Measurements from ENCODE around the gene CFAP61. TPM values are rescaled to one million over a fixed set of nuclear protein-coding genes. Genes with fewer than 3 reads are reported as not detected.
"Not testable (repeated sequence)": the region's sequence is repeated elsewhere in the genome, so short reads cannot be mapped to it uniquely, and the experiment has no call there.

The CFAP61 gene
- polyA plus RNA-seq, 3 donors from 2014 or later, result 1.3 to 3.2 TPM; not detected in 1

GRCh38 chr20:20089018-20089417 lies 36.7 kb downstream of the CFAP61 start:
- Mint-ChIP-seq H3K36me3 (no peaks in the 10 kb centered on the region), H3K27me3 (ENCODE audit: low read depth in 3 of 3) (peaks cover 0 to 3% (median 0%) of the 10 kb centered on the region in 3 donors), H3K9me3 (no peaks in the 10 kb centered on the region), H3K4me3 (no peak overlapping the region), H3K27ac (peak overlapping the region in 1 of 6 donors; percentile 31), H3K4me1 (peaks cover 2 to 7% of the 10 kb centered on the region in 2 donors)
- no peak for DNase-seq

DNA sequence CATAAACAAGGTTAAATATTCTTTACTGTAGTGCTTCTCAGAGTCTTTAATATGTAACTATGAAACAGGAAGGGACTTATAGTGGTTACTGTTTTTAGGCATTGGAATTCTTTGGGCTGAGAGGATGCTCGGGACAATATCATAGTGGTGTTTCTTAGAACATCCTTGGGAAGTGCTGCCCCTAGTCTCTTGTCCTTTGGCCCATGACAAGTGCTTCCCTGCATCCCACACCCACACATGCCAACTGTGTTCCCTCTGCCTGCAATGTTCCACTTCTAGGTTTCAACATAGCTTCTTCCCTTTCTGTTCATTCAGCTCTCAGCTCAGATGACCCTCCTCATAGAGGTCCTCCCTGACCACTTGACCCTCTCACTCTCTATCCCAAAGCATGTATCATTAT lies 37.6 kb downstream of the CFAP61 start:
- Mint-ChIP-seq H3K27ac (peak overlapping the region in 2 of 6 donors; percentile 14 to 64), H3K27me3 (ENCODE audit: low read depth in 3 of 3) (peaks cover 0 to 5% (median 0%) of the 10 kb centered on the region in 3 donors), H3K36me3 (no peaks in the 10 kb centered on the region), H3K9me3 (no peaks in the 10 kb centered on the region), H3K4me3 (no peak overlapping the region), H3K4me1 (peaks cover 0 to 4% of the 10 kb centered on the region in 2 donors)
- no peak for DNase-seq

- Mint-ChIP-seq H3K4me1 (peaks cover 0 to 4% of the 10 kb centered on the region in 2 donors), H3K4me3 (no peak overlapping the region), H3K27me3 (ENCODE audit: low read depth in 3 of 3) (peaks cover 0 to 5% (median 0%) of the 10 kb centered on the region in 3 donors), H3K9me3 (no peaks in the 10 kb centered on the region), H3K27ac (no peak overlapping the region), H3K36me3 (no peaks in the 10 kb centered on the region)
- DNase-seq, result no peak
Observed at GRCh38 chr20:20092827-20093226, 40.5 kb downstream of the CFAP61 start.

DNA sequence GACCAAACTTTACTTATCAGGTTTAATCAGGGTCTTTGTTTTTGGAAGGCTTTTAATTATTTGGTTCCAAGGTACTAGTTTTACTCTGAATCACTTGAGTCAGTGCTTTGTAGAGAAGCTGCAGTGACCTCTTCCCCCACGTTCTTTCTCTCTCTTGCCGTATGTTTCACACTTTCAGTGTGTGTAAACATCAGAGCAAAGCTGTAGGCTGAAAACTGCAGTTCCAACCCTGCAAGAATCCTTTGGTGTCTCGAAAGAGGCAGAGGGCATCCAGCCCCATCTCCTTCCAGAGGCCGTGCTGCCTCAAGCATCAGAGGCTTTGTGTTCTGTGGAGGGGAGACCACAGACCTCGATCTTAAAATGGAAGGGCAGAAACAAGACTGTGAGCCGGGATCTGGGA lies 42.1 kb downstream of the CFAP61 start:
- H3K4me3 Mint-ChIP-seq, result peak overlapping the region in 1 of 5 donors; percentile 56
- H3K27me3 Mint-ChIP-seq (ENCODE audit: low read depth in 3 of 3), result peaks cover 0 to 5% (median 0%) of the 10 kb centered on the region in 3 donors
- H3K27ac Mint-ChIP-seq, result peak overlapping the region in 5 of 6 donors; percentile 20 to 78 (median 39)
- H3K4me1 Mint-ChIP-seq, result peaks cover 0 to 4% of the 10 kb centered on the region in 2 donors
- H3K36me3 Mint-ChIP-seq, result no peaks in the 10 kb centered on the region
- peak in 1 of 3 donors; percentile 9 for DNase-seq
- H3K9me3 Mint-ChIP-seq, result no peaks in the 10 kb centered on the region

DNA sequence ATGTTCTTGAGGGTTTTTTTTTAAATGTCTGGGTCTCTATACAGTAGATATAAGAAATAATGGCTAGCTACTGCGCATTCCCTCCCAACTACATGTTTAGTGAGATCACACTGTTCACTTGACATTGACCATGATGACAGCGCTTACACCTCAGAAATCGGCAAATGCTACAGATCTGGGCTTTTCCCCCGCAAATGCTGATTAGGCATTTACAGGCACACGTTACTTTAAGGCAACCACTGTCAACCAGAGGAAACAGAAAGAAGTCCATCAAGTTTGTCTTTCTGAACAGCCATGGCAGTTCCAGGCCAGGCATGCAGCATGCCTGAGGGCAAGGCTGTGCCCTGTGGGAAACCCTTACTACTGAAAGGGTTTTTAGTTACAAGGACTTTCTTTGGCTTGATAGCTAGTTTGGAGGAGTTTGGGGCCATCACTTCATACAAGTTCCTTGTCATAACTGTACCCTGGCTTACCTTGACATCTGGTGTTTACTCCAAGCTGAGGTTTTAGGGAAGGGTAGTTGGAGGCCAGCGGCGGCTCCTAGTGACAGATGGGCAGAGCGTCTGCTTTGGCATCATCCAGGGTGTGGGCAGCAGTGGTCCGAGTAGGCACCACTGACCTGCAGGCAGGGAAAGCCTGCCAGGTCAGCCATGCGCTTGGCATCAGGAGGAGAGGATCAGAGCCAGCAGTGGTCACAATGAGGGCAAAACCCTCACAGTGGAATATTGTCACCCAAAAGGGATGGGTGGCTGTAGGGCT lies 43.0 kb downstream of the CFAP61 start:
- Mint-ChIP-seq H3K36me3 (no peaks in the 10 kb centered on the region), H3K27me3 (ENCODE audit: low read depth in 3 of 3) (peaks cover 0 to 5% (median 0%) of the 10 kb centered on the region in 3 donors), H3K27ac (peak overlapping the region in 1 of 6 donors; percentile 78)

GRCh38 chr20:20096421-20096820 lies 44.1 kb downstream of the CFAP61 start:
- no peak overlapping the region for H3K4me3 Mint-ChIP-seq
- no peak overlapping the region for H3K27ac Mint-ChIP-seq
- peaks cover 0 to 4% of the 10 kb centered on the region in 2 donors for H3K4me1 Mint-ChIP-seq
- H3K27me3 Mint-ChIP-seq (ENCODE audit: low read depth in 3 of 3), result peaks cover 0 to 5% (median 0%) of the 10 kb centered on the region in 3 donors
- no peaks in the 10 kb centered on the region for H3K9me3 Mint-ChIP-seq
- H3K36me3 Mint-ChIP-seq, result no peaks in the 10 kb centered on the region
- DNase-seq, result no peak

More for the DNA sequence above, 43.0 kb downstream of the CFAP61 start:
- Mint-ChIP-seq H3K4me1 (peaks cover 0 to 4% of the 10 kb centered on the region in 2 donors), H3K4me3 (no peak overlapping the region), H3K9me3 (no peaks in the 10 kb centered on the region)
- no peak for DNase-seq

GRCh38 chr20:20100881-20101280 lies 48.5 kb downstream of the CFAP61 start:
- H3K9me3 Mint-ChIP-seq, result no peaks in the 10 kb centered on the region
- H3K27me3 Mint-ChIP-seq (ENCODE audit: low read depth in 3 of 3), result peaks cover 0 to 1% (median 0%) of the 10 kb centered on the region in 3 donors
- no peak for DNase-seq
- no peak overlapping the region for H3K27ac Mint-ChIP-seq
- no peaks in the 10 kb centered on the region for H3K4me1 Mint-ChIP-seq
- H3K4me3 Mint-ChIP-seq, result no peak overlapping the region
- H3K36me3 Mint-ChIP-seq, result no peaks in the 10 kb centered on the region

GRCh38 chr20:20102163-20102562 lies 49.8 kb downstream of the CFAP61 start:
- H3K4me3 Mint-ChIP-seq, result no peak overlapping the region
- no peaks in the 10 kb centered on the region for H3K27me3 Mint-ChIP-seq (ENCODE audit: low read depth in 3 of 3)
- no peaks in the 10 kb centered on the region for H3K4me1 Mint-ChIP-seq
- no peaks in the 10 kb centered on the region for H3K36me3 Mint-ChIP-seq
- DNase-seq, result no peak
- H3K27ac Mint-ChIP-seq, result peak overlapping the region in 2 of 6 donors; percentile 25 to 54
- no peaks in the 10 kb centered on the region for H3K9me3 Mint-ChIP-seq

DNA sequence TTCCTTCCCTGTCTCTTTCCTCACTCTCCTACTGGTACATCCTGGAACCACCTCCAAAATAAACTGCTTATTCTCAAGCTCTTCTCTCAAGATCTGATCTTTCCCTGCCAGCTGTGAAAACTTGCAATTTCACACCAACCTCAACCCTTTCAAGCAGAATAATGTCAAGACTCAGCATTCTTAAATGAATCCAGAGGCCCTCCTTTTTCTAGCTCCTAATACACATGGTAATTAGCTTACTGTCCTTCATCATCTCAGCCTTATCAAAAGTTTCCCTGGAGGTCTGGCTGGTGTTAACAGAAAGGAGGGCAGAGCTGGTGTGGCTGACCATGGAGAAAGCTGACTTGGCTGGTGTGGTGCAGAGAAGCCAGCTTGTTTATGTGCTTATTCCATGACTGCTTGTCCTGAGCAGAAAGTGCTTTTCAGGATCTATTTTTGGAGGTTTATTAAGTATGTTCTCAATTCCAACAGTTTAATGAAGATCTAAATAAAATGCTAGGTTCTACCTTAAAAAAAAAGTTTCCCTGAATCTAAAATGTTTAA lies 50.5 kb downstream of the CFAP61 start:
- H3K36me3 Mint-ChIP-seq, result no peaks in the 10 kb centered on the region
- no peaks in the 10 kb centered on the region for H3K27me3 Mint-ChIP-seq (ENCODE audit: low read depth in 3 of 3)
- no peak overlapping the region for H3K4me3 Mint-ChIP-seq
- H3K27ac Mint-ChIP-seq, result peak overlapping the region in 1 of 6 donors; percentile 55
- no peak for DNase-seq
- no peaks in the 10 kb centered on the region for H3K9me3 Mint-ChIP-seq
- H3K4me1 Mint-ChIP-seq, result no peaks in the 10 kb centered on the region

GRCh38 chr20:20103486-20103885 lies 51.2 kb downstream of the CFAP61 start:
- DNase-seq, result no peak
- H3K27me3 Mint-ChIP-seq (ENCODE audit: low read depth in 3 of 3), result no peaks in the 10 kb centered on the region
- H3K36me3 Mint-ChIP-seq, result no peaks in the 10 kb centered on the region
- H3K27ac Mint-ChIP-seq, result no peak overlapping the region
- H3K9me3 Mint-ChIP-seq, result no peaks in the 10 kb centered on the region
- H3K4me1 Mint-ChIP-seq, result no peaks in the 10 kb centered on the region
- H3K4me3 Mint-ChIP-seq, result no peak overlapping the region

- H3K27ac Mint-ChIP-seq, H3K4me1 Mint-ChIP-seq, DNase-seq, H3K4me3 Mint-ChIP-seq: not testable (repeated sequence)
- H3K27me3 Mint-ChIP-seq (ENCODE audit: low read depth in 3 of 3), result peaks cover 5 to 18% (median 8%) of the 10 kb centered on the region in 3 donors
- peaks cover 20 to 46% (median 21%) of the 10 kb centered on the region in 6 donors for H3K9me3 Mint-ChIP-seq
- H3K36me3 Mint-ChIP-seq, result peaks cover 19 to 26% (median 24%) of the 10 kb centered on the region in 3 donors
Observed at GRCh38 chr20:20123187-20123586, 70.9 kb downstream of the CFAP61 start.

- peak overlapping the region in 5 of 6 donors; percentile 5 to 70 (median 44) for H3K27ac Mint-ChIP-seq
- DNase-seq, result peak; percentile 16 to 41 (median 38)
- peaks cover 14 to 33% (median 26%) of the 10 kb centered on the region in 6 donors for H3K9me3 Mint-ChIP-seq
- H3K36me3 Mint-ChIP-seq, result peaks cover 20 to 24% (median 20%) of the 10 kb centered on the region in 3 donors
- peaks cover 0 to 1% of the 10 kb centered on the region in 2 donors for H3K4me1 Mint-ChIP-seq
- peaks cover 1 to 10% (median 2%) of the 10 kb centered on the region in 3 donors for H3K27me3 Mint-ChIP-seq (ENCODE audit: low read depth in 3 of 3)
- no peak overlapping the region for H3K4me3 Mint-ChIP-seq
Observed at GRCh38 chr20:20130399-20130798, 78.1 kb downstream of the CFAP61 start.

DNA sequence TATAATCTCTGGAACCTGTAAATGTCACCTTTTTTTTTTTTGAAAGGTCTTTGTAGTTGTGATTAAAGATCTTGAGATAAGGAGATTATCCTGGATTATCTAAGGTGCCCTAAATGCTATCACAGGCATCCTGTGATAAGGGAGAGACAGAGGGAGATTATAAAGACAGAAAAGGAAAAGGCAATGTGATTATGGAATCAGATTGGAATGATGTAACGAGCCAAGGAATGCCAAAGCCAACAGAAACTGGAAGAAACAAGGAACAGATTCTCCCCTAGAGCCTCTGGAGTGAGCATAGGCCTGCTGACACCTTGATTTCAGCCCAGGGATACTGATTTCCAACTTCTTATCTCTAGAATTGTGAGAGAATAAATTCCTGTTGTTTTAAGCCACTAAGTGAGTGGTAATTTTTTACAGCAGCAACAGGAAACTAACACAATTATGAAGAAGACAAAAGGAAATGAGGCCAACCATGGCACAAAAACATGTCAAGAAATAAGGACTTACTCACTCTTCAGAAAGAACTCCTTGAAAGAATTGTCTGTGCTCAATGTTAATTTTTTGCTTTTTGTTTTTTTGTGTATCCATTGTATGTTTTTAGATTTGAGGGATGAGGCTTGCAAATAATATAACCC lies 82.7 kb downstream of the CFAP61 start:
- Mint-ChIP-seq H3K9me3 (peaks cover 4 to 24% (median 13%) of the 10 kb centered on the region in 6 donors), H3K4me1 (peaks cover 0 to 11% of the 10 kb centered on the region in 2 donors), H3K27ac (no peak overlapping the region), H3K27me3 (ENCODE audit: low read depth in 3 of 3) (peaks cover 2 to 3% (median 2%) of the 10 kb centered on the region in 3 donors), H3K4me3 (no peak overlapping the region), H3K36me3 (peaks cover 10 to 22% (median 13%) of the 10 kb centered on the region in 3 donors)
- peak; percentile 15 to 29 (median 28) for DNase-seq

DNA sequence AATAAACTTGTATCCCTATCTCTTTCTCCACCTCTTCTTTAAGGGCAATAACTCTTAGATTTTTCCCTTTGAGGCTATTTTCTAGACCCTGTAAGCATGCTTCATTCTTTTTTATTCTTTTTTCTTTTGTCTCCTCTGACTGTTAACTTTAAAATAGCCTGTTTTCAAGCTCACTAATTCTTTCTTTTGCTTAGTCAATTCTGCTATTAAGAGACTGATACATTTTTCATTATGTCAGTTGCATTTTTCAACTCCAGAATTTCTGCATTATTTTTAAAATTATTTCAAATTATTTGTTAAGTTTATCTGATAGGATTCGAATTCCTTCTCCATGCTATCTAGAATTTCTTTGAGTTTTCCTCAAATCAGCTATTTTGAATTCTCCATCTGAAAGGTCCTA lies 84.0 kb downstream of the CFAP61 start:
- Mint-ChIP-seq H3K36me3 (peaks cover 5 to 17% (median 8%) of the 10 kb centered on the region in 3 donors), H3K27ac (peak overlapping the region in 2 of 6 donors; percentile 73 to 74), H3K27me3 (ENCODE audit: low read depth in 3 of 3) (peaks cover 2% of the 10 kb centered on the region in 3 donors), H3K4me1 (peaks cover 0 to 10% of the 10 kb centered on the region in 2 donors), H3K9me3 (peaks cover 0 to 15% (median 7%) of the 10 kb centered on the region in 6 donors), H3K4me3 (no peak overlapping the region)
- DNase-seq, result no peak

Measured in immature natural killer cell (primary cell).